ENCODE results near the gene PDCD7. TPM values are rescaled to one million over a fixed set of nuclear protein-coding genes. Genes with fewer than 3 reads are reported as not detected.
A peak's percentile ranks its signal among the peaks of the same experiment; 100 is the strongest.
"Not testable (repeated sequence)": the region's sequence is repeated elsewhere in the genome, so short reads cannot be mapped to it uniquely, and the experiment has no call there.

PDCD7 gene
- total RNA-seq: 10 to 100 TPM; 35.0 to 38.7 (median 36.1) TPM

GRCh38 chr15:65133548-65134200, at the start of gene PDCD7:
TSS of gene PDCD7 (minus strand) at chr15:65133808. CDS start at chr15:65133781, 27 bp downstream.
- peaks cover 21% of the 10 kb centered on the region for H3K4me1 Mint-ChIP-seq (ENCODE audit: low read depth)
- peak; percentile 70 for DNase-seq
- ATAC-seq: peak; percentile 94 to 97
- H3K27me3 Mint-ChIP-seq (ENCODE audit: low read depth): no peaks in the 10 kb centered on the region
- H3K9me3 Mint-ChIP-seq: peaks cover 4% of the 10 kb centered on the region
- H3K36me3 Mint-ChIP-seq (ENCODE audit: insufficient read depth): peaks cover 16% of the 10 kb centered on the region
- peak within 1 kb of the TSS; percentile 89 for H3K4me3 Mint-ChIP-seq

GRCh38 chr15:65182538-65182937, 48.9 kb upstream of the PDCD7 start:
- H3K36me3 Mint-ChIP-seq (ENCODE audit: insufficient read depth): peaks cover 6% of the 10 kb centered on the region
- H3K27me3 Mint-ChIP-seq (ENCODE audit: low read depth): no peaks in the 10 kb centered on the region

GRCh38 chr15:65181582-65182353, 48.2 kb upstream of the PDCD7 start:
- not testable (repeated sequence) for H3K4me3 Mint-ChIP-seq; H3K27me3 Mint-ChIP-seq (ENCODE audit: low read depth); H3K36me3 Mint-ChIP-seq (ENCODE audit: insufficient read depth); DNase-seq; ATAC-seq; H3K9me3 Mint-ChIP-seq
- peaks cover 35% of the 10 kb centered on the region for H3K4me1 Mint-ChIP-seq (ENCODE audit: low read depth)

More at GRCh38 chr15:65182538-65182937, 48.9 kb upstream of the PDCD7 start:
- Mint-ChIP-seq H3K4me3 (peak overlapping the region; percentile 96), H3K9me3 (no peaks in the 10 kb centered on the region), H3K4me1 (ENCODE audit: low read depth) (peaks cover 35% of the 10 kb centered on the region)
- no peak for ATAC-seq
- no peak for DNase-seq

- Mint-ChIP-seq H3K27me3 (ENCODE audit: low read depth) (no peaks in the 10 kb centered on the region), H3K36me3 (ENCODE audit: insufficient read depth) (peaks cover 9% of the 10 kb centered on the region), H3K4me3 (no peak overlapping the region), H3K4me1 (ENCODE audit: low read depth) (peaks cover 33% of the 10 kb centered on the region), H3K9me3 (no peaks in the 10 kb centered on the region)
- DNase-seq (no peak), ATAC-seq (no peak)
Observed at GRCh38 chr15:65180167-65180566, 46.6 kb upstream of the PDCD7 start.

GRCh38 chr15:65177901-65178300, 44.3 kb upstream of the PDCD7 start:
- ATAC-seq (no peak), DNase-seq (no peak)
- no peak overlapping the region for H3K4me3 Mint-ChIP-seq
- H3K36me3 Mint-ChIP-seq (ENCODE audit: insufficient read depth): peaks cover 15% of the 10 kb centered on the region
- H3K4me1 Mint-ChIP-seq (ENCODE audit: low read depth): peaks cover 23% of the 10 kb centered on the region
- no peaks in the 10 kb centered on the region for H3K27me3 Mint-ChIP-seq (ENCODE audit: low read depth)
- no peaks in the 10 kb centered on the region for H3K9me3 Mint-ChIP-seq

- peaks cover 10% of the 10 kb centered on the region for H3K4me1 Mint-ChIP-seq (ENCODE audit: low read depth)
- H3K9me3 Mint-ChIP-seq: no peaks in the 10 kb centered on the region
- no peaks in the 10 kb centered on the region for H3K27me3 Mint-ChIP-seq (ENCODE audit: low read depth)
- ATAC-seq: no peak
- H3K4me3 Mint-ChIP-seq: no peak overlapping the region
- DNase-seq: no peak
- H3K36me3 Mint-ChIP-seq (ENCODE audit: insufficient read depth): peaks cover 17% of the 10 kb centered on the region
Observed at GRCh38 chr15:65176056-65176455, 42.4 kb upstream of the PDCD7 start.

GRCh38 chr15:65175511-65175910, 41.9 kb upstream of the PDCD7 start:
- DNase-seq (no peak), ATAC-seq (no peak)
- Mint-ChIP-seq H3K36me3 (ENCODE audit: insufficient read depth) (peaks cover 17% of the 10 kb centered on the region), H3K4me1 (ENCODE audit: low read depth) (peaks cover 9% of the 10 kb centered on the region), H3K4me3 (no peak overlapping the region), H3K9me3 (no peaks in the 10 kb centered on the region), H3K27me3 (ENCODE audit: low read depth) (no peaks in the 10 kb centered on the region)

GRCh38 chr15:65174509-65174908, 40.9 kb upstream of the PDCD7 start:
- H3K4me1 Mint-ChIP-seq (ENCODE audit: low read depth): peaks cover 6% of the 10 kb centered on the region
- ATAC-seq (no peak), DNase-seq (no peak)
- no peak overlapping the region for H3K4me3 Mint-ChIP-seq
- H3K27me3 Mint-ChIP-seq (ENCODE audit: low read depth): no peaks in the 10 kb centered on the region
- peaks cover 19% of the 10 kb centered on the region for H3K36me3 Mint-ChIP-seq (ENCODE audit: insufficient read depth)
- H3K9me3 Mint-ChIP-seq: no peaks in the 10 kb centered on the region

GRCh38 chr15:65172531-65172930, 38.9 kb upstream of the PDCD7 start:
- DNase-seq: no peak
- Mint-ChIP-seq H3K27me3 (ENCODE audit: low read depth) (no peaks in the 10 kb centered on the region), H3K4me1 (ENCODE audit: low read depth) (peaks cover 4% of the 10 kb centered on the region), H3K9me3 (no peaks in the 10 kb centered on the region), H3K4me3 (no peak overlapping the region), H3K36me3 (ENCODE audit: insufficient read depth) (peaks cover 16% of the 10 kb centered on the region)
- no peak for ATAC-seq

- H3K9me3 Mint-ChIP-seq: no peaks in the 10 kb centered on the region
- H3K4me3 Mint-ChIP-seq: no peak overlapping the region
- H3K36me3 Mint-ChIP-seq (ENCODE audit: insufficient read depth): peaks cover 16% of the 10 kb centered on the region
- H3K27me3 Mint-ChIP-seq (ENCODE audit: low read depth): no peaks in the 10 kb centered on the region
- H3K4me1 Mint-ChIP-seq (ENCODE audit: low read depth): peaks cover 4% of the 10 kb centered on the region
- DNase-seq (no peak), ATAC-seq (no peak)
Observed at GRCh38 chr15:65171428-65171827, 37.8 kb upstream of the PDCD7 start.

- ATAC-seq: no peak
- Mint-ChIP-seq H3K27me3 (ENCODE audit: low read depth) (no peaks in the 10 kb centered on the region), H3K4me1 (ENCODE audit: low read depth) (no peaks in the 10 kb centered on the region), H3K9me3 (no peaks in the 10 kb centered on the region), H3K4me3 (no peak overlapping the region), H3K36me3 (ENCODE audit: insufficient read depth) (peaks cover 9% of the 10 kb centered on the region)
- DNase-seq: no peak
Observed at GRCh38 chr15:65165875-65166274, 32.3 kb upstream of the PDCD7 start.

GRCh38 chr15:65164139-65164538, 30.5 kb upstream of the PDCD7 start:
- H3K36me3 Mint-ChIP-seq (ENCODE audit: insufficient read depth): peaks cover 9% of the 10 kb centered on the region
- no peak overlapping the region for H3K4me3 Mint-ChIP-seq
- no peaks in the 10 kb centered on the region for H3K9me3 Mint-ChIP-seq
- DNase-seq (no peak), ATAC-seq (no peak)
- H3K27me3 Mint-ChIP-seq (ENCODE audit: low read depth): no peaks in the 10 kb centered on the region
- no peaks in the 10 kb centered on the region for H3K4me1 Mint-ChIP-seq (ENCODE audit: low read depth)

- no peak overlapping the region for H3K4me3 Mint-ChIP-seq
- H3K36me3 Mint-ChIP-seq (ENCODE audit: insufficient read depth): peaks cover 9% of the 10 kb centered on the region
- H3K27me3 Mint-ChIP-seq (ENCODE audit: low read depth): no peaks in the 10 kb centered on the region
- no peak for ATAC-seq
- no peak for DNase-seq
- H3K9me3 Mint-ChIP-seq: no peaks in the 10 kb centered on the region
- no peaks in the 10 kb centered on the region for H3K4me1 Mint-ChIP-seq (ENCODE audit: low read depth)
Observed at GRCh38 chr15:65163041-65163440, 29.4 kb upstream of the PDCD7 start.

GRCh38 chr15:65156692-65157091, 23.1 kb upstream of the PDCD7 start:
- Mint-ChIP-seq H3K4me3 (no peak overlapping the region), H3K27me3 (ENCODE audit: low read depth) (no peaks in the 10 kb centered on the region), H3K36me3 (ENCODE audit: insufficient read depth) (peaks cover 39% of the 10 kb centered on the region), H3K9me3 (no peaks in the 10 kb centered on the region), H3K4me1 (ENCODE audit: low read depth) (no peaks in the 10 kb centered on the region)
- DNase-seq: no peak
- ATAC-seq: no peak

GRCh38 chr15:65154720-65155119, 21.1 kb upstream of the PDCD7 start:
- Mint-ChIP-seq H3K9me3 (no peaks in the 10 kb centered on the region), H3K4me3 (no peak overlapping the region), H3K4me1 (ENCODE audit: low read depth) (no peaks in the 10 kb centered on the region), H3K36me3 (ENCODE audit: insufficient read depth) (peaks cover 37% of the 10 kb centered on the region), H3K27me3 (ENCODE audit: low read depth) (no peaks in the 10 kb centered on the region)
- DNase-seq (no peak), ATAC-seq (no peak)
